Measurements from ENCODE around the gene PARP6.
A peak's percentile ranks its signal among the peaks of the same experiment; 100 is the strongest.
"Not testable (repeated sequence)": the region's sequence is repeated elsewhere in the genome, so short reads cannot be mapped to it uniquely, and the experiment has no call there.

PARP6 gene

GRCh38 chr15:72280751-72281150 is 8.4 kb upstream of the PARP6 start:
- no peak for DNase-seq (ENCODE audit: low read depth)

- DNase-seq (ENCODE audit: low read depth) = no peak
Observed at GRCh38 chr15:72278737-72279136, 6.4 kb upstream of the PARP6 start.

GRCh38 chr15:72276326-72276700 is 4.0 kb upstream of the PARP6 start:
- DNase-seq (ENCODE audit: low read depth) = no peak

GRCh38 chr15:72275635-72276325 is 3.4 kb upstream of the PARP6 start:
- not testable (repeated sequence) for DNase-seq (ENCODE audit: low read depth)

- no peak for DNase-seq (ENCODE audit: low read depth)
Observed at GRCh38 chr15:72272997-72273352, 621 bp upstream of the PARP6 start.

GRCh38 chr15:72271895-72272212 is 500 bp downstream of the PARP6 start:
- no peak for DNase-seq (ENCODE audit: low read depth)

- no peak for DNase-seq (ENCODE audit: low read depth)
Observed at GRCh38 chr15:72271221-72271620, 1.1 kb downstream of the PARP6 start.

GRCh38 chr15:72269739-72270138 is 2.6 kb downstream of the PARP6 start:
- no peak for DNase-seq (ENCODE audit: low read depth)

GRCh38 chr15:72265031-72265430 is 7.3 kb downstream of the PARP6 start:
- no peak for DNase-seq (ENCODE audit: low read depth)

- DNase-seq (ENCODE audit: low read depth) = no peak
Observed at GRCh38 chr15:72252663-72253299, 19.6 kb downstream of the PARP6 start.

- no peak for DNase-seq (ENCODE audit: low read depth)
Observed at GRCh38 chr15:72249142-72249810, 23.1 kb downstream of the PARP6 start.

- DNase-seq (ENCODE audit: low read depth) = no peak
Observed at GRCh38 chr15:72248514-72248913, 23.8 kb downstream of the PARP6 start.

GRCh38 chr15:72242775-72243370 is 29.5 kb downstream of the PARP6 start:
- no peak for DNase-seq (ENCODE audit: low read depth)

GRCh38 chr15:72239652-72240051 is 32.7 kb downstream of the PARP6 start:
- no peak for DNase-seq (ENCODE audit: low read depth)

GRCh38 chr15:72238586-72238985 is 33.8 kb downstream of the PARP6 start:
- no peak for DNase-seq (ENCODE audit: low read depth)

GRCh38 chr15:72237853-72238224 is 34.5 kb downstream of the PARP6 start:
- DNase-seq (ENCODE audit: low read depth) = no peak

- peak; percentile 96 for DNase-seq (ENCODE audit: low read depth)
Observed at GRCh38 chr15:72237029-72237852, 35.1 kb downstream of the PARP6 start.

- DNase-seq (ENCODE audit: low read depth) = no peak
Observed at GRCh38 chr15:72236381-72237003, 35.9 kb downstream of the PARP6 start.

GRCh38 chr15:72235298-72235697 is 37.1 kb downstream of the PARP6 start:
- DNase-seq (ENCODE audit: low read depth) = no peak

GRCh38 chr15:72233769-72234168 is 38.6 kb downstream of the PARP6 start:
- DNase-seq (ENCODE audit: low read depth) = no peak

GRCh38 chr15:72231833-72232478 is 40.4 kb downstream of the PARP6 start:
- peak; percentile 79 for DNase-seq (ENCODE audit: low read depth)
